Raji (cell line): ENCODE measurements around the gene HAND2.

Source experiments
- POLR2A ChIP-seq: IDR thresholded peaks from 2 replicates; pipeline ENCODE4 v1.6.1; 2011; ENCODE audit warnings: low read depth, low read length, control low read depth; ENCODE audit not compliant: insufficient read depth

Gene HAND2

DNA sequence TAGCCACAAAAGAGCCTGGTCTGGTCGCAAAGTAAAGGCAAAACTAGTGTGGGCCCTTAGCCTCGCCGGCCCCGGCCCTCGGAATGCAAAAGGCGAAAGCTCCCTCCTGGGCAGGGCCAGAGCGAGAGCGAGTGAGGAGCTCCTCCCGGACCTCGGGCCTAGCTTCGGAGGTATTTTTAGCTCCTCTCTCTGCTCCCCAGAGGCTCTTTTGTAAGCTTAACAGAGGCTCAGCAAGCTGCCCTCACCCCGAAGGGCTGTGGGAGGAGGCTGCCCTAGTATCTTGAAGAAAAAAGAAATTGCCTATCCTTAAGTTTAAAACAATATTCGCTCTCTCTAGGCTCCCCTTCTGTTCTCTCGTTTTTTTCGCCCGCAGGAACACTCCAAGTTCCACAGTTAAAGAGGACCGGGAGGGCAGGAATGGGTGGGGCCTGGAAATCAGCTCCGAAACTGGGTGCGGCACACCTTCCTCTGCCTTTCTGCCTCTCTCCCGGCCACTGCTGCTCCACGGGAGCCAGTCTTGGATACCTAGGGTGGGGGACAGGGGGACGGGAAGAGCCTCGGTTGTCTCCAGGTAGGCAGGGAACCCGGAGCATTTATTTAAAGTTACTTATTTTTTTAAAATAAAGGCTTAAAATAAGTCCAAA, 12.1 kb downstream of the HAND2 start:
- TF ChIP-seq POLR2A, result no peak

DNA sequence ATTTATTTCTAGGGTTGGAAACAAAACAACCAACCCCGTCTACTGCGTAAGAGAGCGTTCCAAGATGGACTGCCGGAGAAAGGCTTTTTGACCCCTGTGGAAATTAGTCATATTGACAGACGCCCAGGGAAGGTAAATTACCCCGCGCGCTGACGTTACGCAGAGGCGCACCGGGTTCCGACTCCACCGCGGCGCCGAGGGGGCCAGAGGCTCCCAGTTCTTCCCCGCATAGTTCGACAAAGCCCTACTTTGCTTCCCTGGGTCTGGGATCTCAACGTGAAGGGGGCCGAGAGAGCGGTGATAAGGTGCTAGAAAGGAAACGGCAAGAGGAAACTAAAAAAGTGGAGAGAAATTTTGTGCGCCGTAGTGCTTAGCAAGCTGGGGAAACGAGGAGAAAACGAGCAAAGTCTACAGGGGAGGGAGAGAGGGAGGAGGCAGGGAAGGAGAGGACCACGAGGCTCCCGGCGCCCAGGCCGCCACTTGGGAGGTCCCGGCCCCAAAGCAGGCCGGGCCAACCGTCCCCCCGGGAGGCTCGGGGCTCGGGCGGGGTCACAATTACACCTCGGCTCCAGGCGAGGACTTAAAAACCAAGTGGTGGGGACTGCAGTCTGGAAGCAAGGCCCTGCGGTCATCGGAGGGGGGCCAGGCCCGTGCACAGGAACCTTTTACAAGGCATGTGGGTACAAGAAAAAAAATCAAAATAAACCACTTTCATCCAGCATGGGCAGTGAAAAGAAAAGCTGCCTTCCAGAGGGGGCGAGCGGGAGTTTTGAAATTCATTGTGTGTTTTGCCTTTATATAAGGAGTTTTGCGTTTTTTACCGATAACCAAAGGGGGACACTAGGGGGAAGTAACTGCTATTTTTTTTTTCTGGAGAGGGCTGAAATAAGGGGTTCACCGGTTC, 13.2 kb downstream of the HAND2 start:
- no peak for TF ChIP-seq POLR2A

DNA sequence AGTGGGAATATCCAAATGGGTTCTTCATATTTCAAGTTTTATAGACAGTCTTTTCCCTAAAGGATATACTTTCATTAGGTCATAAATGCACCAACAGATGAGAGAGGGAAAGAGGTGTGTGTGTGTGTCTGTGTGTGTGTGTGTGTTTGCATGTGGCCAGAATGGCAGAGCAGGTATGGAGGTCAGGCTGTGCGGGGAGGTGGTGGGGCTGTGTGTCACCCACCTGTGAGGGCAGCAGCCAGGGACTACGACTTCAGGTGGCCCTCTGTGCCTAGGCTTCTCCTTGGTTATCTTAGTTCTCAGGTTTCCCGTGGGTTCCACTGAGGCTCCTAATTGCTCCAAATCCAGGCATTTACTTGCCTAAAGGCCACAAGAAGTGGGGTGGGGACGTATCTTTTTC, 14.6 kb downstream of the HAND2 start:
- no peak for TF ChIP-seq POLR2A

DNA sequence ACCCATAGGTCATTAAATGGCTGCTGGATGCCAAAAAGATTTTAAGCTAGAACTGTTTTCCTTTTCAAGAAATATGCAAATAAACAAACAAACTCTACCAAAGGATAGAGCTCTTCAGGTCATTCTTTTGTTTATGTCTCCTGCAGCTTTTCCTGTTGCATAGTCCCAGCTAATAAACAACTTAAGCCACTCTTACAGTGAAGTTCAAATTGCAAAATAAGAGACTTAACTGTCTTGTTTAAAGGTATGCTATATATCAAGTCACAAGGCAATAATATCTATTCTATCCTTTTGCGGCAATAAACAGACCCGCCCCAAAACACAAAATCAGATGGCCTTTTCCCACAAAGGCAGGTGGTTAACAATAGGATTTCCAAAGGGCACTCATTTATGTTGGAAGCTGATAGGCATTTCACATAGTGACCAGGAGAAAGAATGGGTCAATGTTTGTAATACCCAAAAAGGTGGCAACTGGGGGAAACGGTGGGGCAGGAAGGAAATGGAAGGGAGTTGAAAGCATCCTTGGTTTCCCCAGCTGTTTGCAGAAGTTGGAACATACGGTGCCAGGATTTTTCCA, 15.3 kb downstream of the HAND2 start:
- TF ChIP-seq POLR2A, result no peak

DNA sequence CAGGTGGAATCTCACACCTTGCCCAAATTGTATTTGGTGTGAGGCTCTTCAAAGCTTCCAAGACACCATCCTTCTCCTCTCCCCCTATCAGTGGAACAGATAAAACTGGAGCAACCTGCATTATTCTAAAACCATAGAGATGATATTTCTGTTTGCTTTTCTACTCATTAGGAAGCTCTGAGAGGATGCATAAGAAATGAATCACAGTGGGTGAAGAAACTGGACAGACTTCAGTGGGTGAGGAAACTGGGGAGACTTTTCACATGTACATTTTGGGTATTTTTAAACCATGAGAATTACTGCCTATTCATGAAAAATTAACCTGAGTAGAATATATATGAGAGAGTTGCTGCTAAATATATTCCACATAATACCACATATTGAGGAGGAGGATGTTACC, 16.4 kb downstream of the HAND2 start:
- no peak for TF ChIP-seq POLR2A

DNA sequence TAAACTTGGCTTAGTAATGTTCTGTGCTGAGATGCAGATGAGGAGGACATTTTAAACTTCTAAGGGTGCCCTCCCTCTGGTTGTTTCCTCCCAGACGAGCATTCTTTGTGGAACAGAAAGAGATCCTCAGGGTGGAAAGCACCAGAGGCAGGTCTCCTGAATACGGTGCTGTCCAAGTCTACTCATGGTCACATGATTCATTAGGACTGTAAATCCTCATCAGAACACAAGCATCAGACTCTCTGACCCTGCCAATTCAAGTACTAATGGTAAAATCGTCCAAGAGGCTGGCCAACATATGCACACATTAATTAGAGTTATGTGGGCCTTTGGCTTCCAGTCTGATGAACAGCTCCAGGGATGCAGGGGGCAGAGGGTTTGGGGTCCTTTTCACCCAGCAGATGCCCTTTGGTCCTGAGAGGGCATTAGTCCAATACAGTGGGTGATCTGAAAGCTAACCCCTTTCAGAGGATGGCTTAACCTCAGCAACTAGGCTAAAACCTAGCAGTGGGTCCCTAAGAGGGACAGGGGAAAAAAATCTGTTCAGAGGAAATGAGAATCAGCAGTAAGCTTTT, 18.2 kb downstream of the HAND2 start:
- no peak for TF ChIP-seq POLR2A

DNA sequence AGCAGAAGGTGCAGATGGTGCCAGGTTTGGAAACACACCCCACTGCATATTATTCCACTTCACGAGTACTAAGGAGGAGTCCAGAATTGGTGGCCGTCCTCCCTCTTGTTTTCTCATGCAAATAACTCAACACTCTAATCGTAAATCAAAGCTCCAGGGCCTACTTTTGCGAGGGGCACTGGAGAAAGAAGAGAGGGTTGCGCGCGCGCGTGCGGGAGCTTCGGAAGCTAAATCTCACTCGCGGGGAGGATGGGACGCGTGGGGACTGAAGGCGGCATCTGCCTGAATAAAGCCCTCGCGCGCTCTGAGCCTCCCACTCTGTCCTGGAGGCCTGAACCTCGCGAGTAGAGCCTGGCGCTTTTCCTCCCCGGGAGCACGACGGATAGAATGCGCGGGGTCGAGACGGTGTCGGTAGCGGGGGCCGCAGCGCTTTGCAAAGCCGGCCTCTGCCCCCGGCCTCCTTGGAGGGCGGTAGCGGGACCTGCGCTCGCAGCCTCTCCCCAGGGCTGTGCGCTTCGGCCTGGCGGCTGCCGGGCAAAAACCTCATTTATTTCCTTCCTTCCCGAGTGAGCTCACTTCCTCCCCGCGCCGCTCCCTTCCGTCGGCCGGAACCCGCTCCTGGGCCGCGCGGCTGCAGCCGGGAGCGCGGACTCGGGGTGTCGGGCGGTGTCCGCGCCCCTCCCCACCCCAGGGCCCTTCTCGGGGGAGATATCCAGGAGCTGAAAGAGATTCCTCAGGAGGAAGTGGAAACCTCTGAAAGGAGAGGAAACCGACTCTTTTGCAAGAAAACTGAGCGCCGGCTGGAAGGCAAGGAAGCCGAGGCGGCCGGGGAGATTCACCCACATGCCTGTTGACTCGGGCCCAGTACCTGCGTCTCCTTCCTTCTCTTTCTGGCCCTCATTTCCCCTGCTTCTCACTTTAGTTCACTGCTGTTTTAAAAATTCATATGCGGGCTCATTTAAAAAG, 20.7 kb downstream of the HAND2 start:
- no peak for TF ChIP-seq POLR2A

DNA sequence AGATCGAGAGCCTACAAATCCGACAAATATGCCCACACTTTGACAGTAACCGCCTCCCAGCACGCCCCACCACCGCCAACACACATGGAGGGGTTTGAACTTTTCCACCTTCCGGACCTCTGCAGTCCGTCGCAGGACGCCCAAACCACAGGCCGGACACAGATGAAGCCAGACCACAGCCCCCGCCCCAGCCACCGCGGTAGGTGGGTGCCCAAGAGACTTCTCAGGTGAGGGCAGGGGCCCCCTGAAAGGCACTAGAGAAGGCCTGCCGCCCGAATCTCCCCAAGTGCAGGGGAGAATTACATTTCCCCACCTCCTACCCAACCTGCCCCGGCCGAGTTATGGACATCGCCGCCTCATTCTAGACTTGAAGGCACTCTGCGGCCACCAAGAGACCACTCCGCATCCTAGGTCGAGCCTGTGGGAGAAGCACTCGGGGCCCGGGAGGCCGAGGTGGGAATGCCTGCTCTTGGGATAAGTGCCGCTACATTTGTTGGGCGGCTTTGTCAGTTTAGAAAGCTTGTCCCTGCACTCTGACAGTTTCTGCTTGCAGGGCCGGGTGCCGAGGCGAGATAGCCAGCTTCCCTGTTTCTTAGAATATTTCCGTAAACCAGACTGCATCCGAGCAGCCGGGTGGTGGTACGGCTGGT, 21.5 kb downstream of the HAND2 start:
- TF ChIP-seq POLR2A, result no peak

DNA sequence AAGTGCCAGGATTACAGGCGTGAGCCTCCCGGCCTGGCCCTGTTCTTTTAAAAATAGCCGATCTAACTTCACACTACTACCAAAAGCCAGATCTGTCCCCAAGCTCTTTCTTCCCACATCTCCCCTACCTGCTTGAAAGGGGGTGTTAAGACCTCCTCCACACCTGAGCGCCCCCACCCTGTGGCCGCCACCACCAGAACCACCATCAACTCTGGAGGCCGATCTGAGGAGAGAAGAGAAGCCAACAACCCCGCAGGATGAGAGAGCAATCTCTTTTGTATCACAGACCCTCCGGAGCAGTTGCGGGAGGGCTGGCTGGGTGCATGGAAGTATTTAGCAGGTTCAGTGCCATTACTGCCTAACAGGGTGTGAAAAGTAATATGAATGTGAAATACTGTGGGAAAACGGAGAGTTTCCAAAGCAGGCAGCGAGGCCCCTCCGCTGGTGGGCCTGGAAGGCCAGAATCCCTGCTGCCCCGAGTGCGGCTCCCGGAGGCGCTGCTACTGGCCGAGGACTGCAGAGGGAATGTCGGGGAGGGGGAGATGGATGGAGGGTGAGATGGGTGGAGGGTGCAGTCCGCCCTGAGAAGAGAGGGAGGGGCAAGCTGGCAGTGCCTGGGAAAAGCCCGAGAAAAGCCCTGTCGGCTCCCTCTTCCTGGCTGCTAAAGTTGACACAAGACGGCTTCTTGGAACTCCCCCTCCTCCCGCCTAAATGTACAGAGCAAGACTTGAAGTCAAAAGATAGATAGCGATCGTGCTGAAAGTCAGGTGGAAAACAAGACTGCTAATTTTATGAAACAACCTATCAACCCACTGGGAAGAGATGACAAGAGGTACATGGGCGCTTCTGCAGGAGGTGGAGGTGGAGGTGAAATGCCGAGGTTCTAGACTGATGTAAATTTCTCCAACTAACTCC, 22.3 kb downstream of the HAND2 start:
- TF ChIP-seq POLR2A, result no peak

DNA sequence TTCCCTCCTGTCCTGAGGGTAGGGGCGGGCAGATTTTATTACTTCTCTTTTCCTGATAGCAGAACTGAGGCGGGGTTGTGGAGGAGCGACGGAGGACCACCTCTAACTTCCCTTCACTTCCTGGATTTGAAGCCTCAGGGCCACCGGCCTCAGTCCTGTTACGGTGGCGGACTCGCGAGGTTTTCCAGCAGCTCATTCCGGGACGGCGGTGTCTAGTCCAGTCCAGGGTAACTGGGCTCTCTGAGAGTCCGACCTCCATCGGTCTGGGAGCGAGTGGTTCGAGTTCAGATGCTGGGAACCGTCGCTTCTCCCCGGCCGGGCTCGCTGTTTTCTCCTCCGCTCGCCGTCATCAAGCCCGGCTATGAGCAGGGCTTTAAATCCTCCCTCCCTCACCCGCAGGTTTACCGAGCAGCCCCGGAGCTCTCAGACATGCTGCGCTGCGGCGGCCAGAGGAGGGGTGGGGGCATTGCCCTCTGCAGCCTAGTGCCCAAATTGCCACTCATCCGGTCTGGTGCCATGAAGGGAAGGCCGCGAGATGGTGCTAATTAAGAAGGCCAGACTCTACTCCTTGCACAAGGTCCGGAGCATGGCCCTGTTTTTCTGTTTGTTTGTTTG, 23.3 kb downstream of the HAND2 start:
- TF ChIP-seq POLR2A, result no peak

DNA sequence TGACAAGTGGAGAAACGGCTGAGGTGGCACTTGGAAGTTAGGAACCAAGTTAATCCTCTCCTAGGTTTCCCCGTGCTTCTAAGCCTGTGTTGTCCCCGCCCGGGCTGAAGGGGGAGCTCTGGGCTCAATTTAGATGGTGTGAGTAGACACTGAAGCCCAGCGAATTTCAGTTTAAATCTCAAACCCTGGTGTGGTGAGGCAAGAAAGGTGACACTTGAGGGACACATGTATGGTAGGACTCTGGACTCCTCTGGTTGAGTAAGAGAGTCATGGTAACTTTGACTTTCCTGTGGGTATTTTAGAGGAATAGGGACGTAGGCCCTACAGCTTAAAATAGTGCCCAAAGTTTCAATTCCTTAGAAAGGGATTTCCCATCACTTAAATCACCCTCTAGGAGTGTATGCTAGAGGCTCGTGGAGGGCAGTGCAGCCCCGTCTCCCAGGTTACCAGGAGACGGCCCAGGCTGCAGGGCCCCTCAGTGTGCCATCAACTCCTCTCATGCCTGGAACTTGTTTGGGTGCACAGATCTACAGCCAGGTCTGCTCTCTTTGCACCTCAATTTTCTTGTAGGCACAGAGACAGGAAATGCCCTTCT, 24.0 kb downstream of the HAND2 start:
- TF ChIP-seq POLR2A, result no peak

DNA sequence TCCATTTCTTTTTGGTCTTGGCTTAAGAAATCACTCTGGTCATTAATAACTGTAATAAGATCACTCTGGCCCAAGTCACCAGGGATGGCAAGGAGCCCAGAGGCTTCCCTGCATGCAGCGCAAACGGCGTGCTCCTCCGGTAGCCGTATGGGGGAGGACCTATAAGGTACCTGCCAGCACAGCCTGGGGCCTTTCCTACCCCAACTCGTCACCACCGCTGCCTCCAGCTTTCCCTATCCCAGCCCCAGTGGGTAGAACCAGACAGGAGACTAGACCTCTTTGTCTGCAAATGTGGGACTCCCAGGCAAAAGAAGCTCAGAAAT, 25.9 kb downstream of the HAND2 start:
- no peak for TF ChIP-seq POLR2A
